ENCODE results near the gene DLEC1. TPM values are rescaled to one million over a fixed set of nuclear protein-coding genes. Genes with fewer than 3 reads are reported as not detected.

DLEC1 gene
- total and polyA plus RNA-seq, 11 donors: 0.06 to 1.3 (median 0.16) TPM; not detected in 1

DNA sequence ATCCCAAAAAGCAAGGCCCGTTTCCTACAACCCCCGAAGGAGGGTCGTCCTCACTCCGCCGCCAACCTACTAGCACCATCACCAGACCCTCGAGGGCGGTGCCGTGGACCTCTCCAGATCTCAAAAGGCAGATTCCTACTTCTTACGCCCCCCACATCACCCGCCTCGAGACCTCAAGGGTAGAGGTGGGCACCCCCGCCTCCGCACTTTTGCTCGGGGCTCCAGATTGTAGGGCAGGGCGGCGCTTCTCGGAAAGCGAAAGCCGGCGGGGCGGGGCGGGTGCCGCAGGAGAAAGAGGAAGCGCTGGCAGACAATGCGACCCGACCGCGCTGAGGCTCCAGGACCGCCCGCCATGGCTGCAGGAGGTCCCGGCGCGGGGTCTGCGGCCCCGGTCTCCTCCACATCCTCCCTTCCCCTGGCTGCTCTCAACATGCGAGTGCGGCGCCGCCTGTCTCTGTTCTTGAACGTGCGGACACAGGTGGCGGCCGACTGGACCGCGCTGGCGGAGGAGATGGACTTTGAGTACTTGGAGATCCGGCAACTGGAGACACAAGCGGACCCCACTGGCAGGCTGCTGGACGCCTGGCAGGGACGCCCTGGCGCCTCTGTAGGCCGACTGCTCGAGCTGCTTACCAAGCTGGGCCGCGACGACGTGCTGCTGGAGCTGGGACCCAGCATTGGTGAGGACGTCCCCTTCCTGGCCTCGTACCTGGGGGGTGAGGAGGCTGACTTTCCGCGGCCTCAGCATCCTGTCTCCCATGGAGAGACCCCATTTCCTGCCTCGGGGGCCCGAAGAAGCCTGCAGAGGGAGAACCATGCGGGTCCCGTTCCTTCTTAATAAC lies 99.6 kb downstream of the DLEC1 start, which contains the start of gene MYD88:
Gene MYD88 (plus strand): TSS at position 313 of the 842 bp plus-strand sequence. CDS start 40 bp downstream, at position 353.
- ATAC-seq: peak in 3 of 4 donors; percentile 45 to 62 (median 59)
- Histone ChIP-seq H3K4me3 (peak within 1 kb of the TSS; percentile 29 to 99 (median 90)), H3K36me3 (peaks cover 0 to 42% (median 19%) of the 10 kb centered on the region in 9 donors), H3K27ac (peak within 1 kb of the TSS; percentile 90 to 99 (median 94)), H3K4me1 (peaks cover 0 to 68% (median 34%) of the 10 kb centered on the region in 12 donors), H3K27me3 (no peaks in the 10 kb centered on the region), H3K9me3 (no peaks in the 10 kb centered on the region)
- 3 to 6% (median 4%) methylated on average over 39 to 65 of the region's 65 CpGs for WGBS, 4 donors
- intact Hi-C loops (cut with DNase I): loop anchor here in 5 of 10 donors (2.0 to 10.0 kb wide), 7 partner anchors 26 to 336 kb away; partner anchors contain the start of genes ACVR2B (in 2 of the 5), XYLB (in 2 of the 5) and OXSR1 (in 1 of the 5)
- DNase-seq: peak; percentile 85 to 94 (median 89)
- peak in 1 of 2 donors; percentile 67 for TF ChIP-seq POLR2A (IDR thresholded peaks at IDR 0.05)
- TF ChIP-seq, protein P1, sequence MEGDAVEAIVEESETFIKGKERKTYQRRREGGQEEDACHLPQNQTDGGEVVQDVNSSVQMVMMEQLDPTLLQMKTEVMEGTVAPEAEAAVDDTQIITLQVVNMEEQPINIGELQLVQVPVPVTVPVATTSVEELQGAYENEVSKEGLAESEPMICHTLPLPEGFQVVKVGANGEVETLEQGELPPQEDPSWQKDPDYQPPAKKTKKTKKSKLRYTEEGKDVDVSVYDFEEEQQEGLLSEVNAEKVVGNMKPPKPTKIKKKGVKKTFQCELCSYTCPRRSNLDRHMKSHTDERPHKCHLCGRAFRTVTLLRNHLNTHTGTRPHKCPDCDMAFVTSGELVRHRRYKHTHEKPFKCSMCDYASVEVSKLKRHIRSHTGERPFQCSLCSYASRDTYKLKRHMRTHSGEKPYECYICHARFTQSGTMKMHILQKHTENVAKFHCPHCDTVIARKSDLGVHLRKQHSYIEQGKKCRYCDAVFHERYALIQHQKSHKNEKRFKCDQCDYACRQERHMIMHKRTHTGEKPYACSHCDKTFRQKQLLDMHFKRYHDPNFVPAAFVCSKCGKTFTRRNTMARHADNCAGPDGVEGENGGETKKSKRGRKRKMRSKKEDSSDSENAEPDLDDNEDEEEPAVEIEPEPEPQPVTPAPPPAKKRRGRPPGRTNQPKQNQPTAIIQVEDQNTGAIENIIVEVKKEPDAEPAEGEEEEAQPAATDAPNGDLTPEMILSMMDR (IDR thresholded peaks at IDR 0.05): peak in 1 of 12 donors; percentile 17

DNA sequence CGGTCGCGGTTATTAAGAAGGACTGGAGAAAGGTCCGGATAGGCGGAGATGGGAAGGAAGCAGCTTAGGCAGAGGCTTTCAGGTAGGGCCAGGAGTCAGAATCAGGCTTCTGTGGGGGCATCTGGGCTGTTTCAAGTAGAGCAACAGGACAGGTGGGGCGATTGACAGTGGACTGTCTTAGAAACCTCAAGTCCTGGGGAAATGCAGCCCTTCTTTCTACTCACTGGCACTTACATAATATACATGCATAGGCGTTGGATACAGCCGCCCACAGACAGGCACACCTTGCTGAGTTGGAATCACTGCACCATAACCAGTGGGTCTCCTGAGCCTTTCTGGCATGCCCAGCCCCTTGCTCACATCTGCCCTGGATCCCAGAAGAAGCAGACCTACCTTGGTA lies 100.2 kb downstream of the DLEC1 start:
- 26 to 43% (median 29%) methylated on average over 8 of the region's 8 CpGs for WGBS, 4 donors
- intact Hi-C loops (cut with DNase I): loop anchor here in 5 of 10 donors (2.0 to 10.0 kb wide), 7 partner anchors 26 to 336 kb away; partner anchors contain the start of genes ACVR2B (in 2 of the 5), XYLB (in 2 of the 5) and OXSR1 (in 1 of the 5)

DNA sequence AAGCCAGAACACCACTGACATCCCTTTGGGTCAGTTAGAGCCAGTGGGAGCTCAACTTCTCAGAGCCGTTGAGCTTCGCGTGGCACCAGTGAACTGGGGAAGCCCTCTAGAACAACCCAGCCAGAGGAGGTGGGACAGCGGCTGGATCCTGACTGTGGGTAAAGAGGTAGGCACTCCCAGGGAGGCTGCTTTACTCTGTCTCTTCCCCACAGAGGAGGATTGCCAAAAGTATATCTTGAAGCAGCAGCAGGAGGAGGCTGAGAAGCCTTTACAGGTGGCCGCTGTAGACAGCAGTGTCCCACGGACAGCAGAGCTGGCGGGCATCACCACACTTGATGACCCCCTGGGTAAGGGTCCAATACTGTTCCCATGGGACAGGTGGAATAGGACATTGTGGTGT lies 100.6 kb downstream of the DLEC1 start:
- no peaks in the 10 kb centered on the region for H3K27me3 ChIP-seq
- intact Hi-C loops (cut with DNase I): loop anchor here in 5 of 10 donors (2.0 to 10.0 kb wide), 8 partner anchors 25 to 335 kb away; partner anchors contain the start of genes ACVR2B (in 2 of the 5), XYLB (in 2 of the 5) and OXSR1 (in 1 of the 5)
- peaks cover 0 to 59% (median 29%) of the 10 kb centered on the region in 12 donors for H3K4me1 ChIP-seq
- DNase-seq (no peak), ATAC-seq (no peak)
- peaks cover 0 to 31% (median 8%) of the 10 kb centered on the region in 9 donors for H3K36me3 ChIP-seq
- TF ChIP-seq, protein P1 (IDR thresholded peaks at IDR 0.05): no peak
- no peak for TF ChIP-seq POLR2A (IDR thresholded peaks at IDR 0.05)
- H3K27ac ChIP-seq: peak overlapping the region in 2 of 12 donors; percentile 94 to 99
- no peaks in the 10 kb centered on the region for H3K9me3 ChIP-seq
- 87 to 98% (median 91%) methylated on average over 4 to 7 of the region's 7 CpGs for WGBS, 4 donors
- H3K4me3 ChIP-seq: peak overlapping the region; percentile 29 to 99 (median 90)

More for the DNA sequence above, 100.2 kb downstream of the DLEC1 start:
- TF ChIP-seq POLR2A (IDR thresholded peaks at IDR 0.05): no peak
- TF ChIP-seq, protein P1 (IDR thresholded peaks at IDR 0.05): no peak
- Histone ChIP-seq H3K4me3 (peak overlapping the region; percentile 29 to 99 (median 90)), H3K27ac (peak overlapping the region; percentile 90 to 99 (median 94)), H3K4me1 (peaks cover 0 to 64% (median 29%) of the 10 kb centered on the region in 12 donors), H3K9me3 (no peaks in the 10 kb centered on the region), H3K27me3 (no peaks in the 10 kb centered on the region), H3K36me3 (peaks cover 0 to 36% (median 12%) of the 10 kb centered on the region in 9 donors)
- ATAC-seq (no peak), DNase-seq (no peak)
